Lower leg skin (tissue), 4 donors: ENCODE data around the gene FBXL14. TPM values are rescaled to one million over a fixed set of nuclear protein-coding genes. Genes with fewer than 3 reads are reported as not detected.
A peak's percentile ranks its signal among the peaks of the same experiment; 100 is the strongest.

ENCODE experiments used
- DNase-seq, 2 donors: peaks; one replicate each; pipeline ENCODE4 v3.0.0-alpha.2; 2019; ENCODE audit warnings: low spot score in 2 of 2
- H3K4me3 ChIP-seq: fragments of 200-600 bp; sonication (generic); 2 replicates; pipeline ENCODE4 v1.5.1; 2017; ENCODE audit warnings: mild to moderate bottlenecking, low read depth; ENCODE audit not compliant: poor library complexity, severe bottlenecking
- POLR2A ChIP-seq, 2 donors: fragments of 450-650 bp; IDR thresholded peaks; one replicate each; pipeline ENCODE4 v1.6.1; 2016 to 2017; ENCODE audit warnings: antibody characterized with exemption in 2 of 2, mild to moderate bottlenecking in 1 of 2, moderate library complexity in 1 of 2
- WGBS, 2 donors: methylation state at CpG; one replicate each; pipeline ENCODE4 v1.1.5; 2018; 5-methylcytosine and 5-hydroxymethylcytosine counted together
- intact Hi-C: fragments of 100-400 bp; cut with DNase I; formaldehyde crosslinking; loops from one replicate; pipeline ENCODE4 v1.15.0; 2023; ENCODE audit warnings: low total_unique reads
- total RNA-seq, 4 donors: library from RNA; depleted of rRNA; stranded (reverse); fragments of >200 nt; gene quantifications; one replicate each; pipeline ENCODE4 v1.1.0, GENCODE V29; 2016
- TF ChIP-seq, protein P1 (sequence below), 3 donors: fragments of 450-650 bp; IDR thresholded peaks; one replicate each; pipeline ENCODE4 v1.5.1; 2016; ENCODE audit warnings: antibody characterized with exemption in 3 of 3, mild to moderate bottlenecking in 3 of 3, moderate library complexity in 2 of 3

FBXL14 gene, protein sequence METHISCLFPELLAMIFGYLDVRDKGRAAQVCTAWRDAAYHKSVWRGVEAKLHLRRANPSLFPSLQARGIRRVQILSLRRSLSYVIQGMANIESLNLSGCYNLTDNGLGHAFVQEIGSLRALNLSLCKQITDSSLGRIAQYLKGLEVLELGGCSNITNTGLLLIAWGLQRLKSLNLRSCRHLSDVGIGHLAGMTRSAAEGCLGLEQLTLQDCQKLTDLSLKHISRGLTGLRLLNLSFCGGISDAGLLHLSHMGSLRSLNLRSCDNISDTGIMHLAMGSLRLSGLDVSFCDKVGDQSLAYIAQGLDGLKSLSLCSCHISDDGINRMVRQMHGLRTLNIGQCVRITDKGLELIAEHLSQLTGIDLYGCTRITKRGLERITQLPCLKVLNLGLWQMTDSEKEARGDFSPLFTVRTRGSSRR
- total RNA-seq = 10 to 100 TPM in 2 of 4 donors, 1 to 10 TPM in 2; 9.3 to 12.8 (median 10.9) TPM

DNA sequence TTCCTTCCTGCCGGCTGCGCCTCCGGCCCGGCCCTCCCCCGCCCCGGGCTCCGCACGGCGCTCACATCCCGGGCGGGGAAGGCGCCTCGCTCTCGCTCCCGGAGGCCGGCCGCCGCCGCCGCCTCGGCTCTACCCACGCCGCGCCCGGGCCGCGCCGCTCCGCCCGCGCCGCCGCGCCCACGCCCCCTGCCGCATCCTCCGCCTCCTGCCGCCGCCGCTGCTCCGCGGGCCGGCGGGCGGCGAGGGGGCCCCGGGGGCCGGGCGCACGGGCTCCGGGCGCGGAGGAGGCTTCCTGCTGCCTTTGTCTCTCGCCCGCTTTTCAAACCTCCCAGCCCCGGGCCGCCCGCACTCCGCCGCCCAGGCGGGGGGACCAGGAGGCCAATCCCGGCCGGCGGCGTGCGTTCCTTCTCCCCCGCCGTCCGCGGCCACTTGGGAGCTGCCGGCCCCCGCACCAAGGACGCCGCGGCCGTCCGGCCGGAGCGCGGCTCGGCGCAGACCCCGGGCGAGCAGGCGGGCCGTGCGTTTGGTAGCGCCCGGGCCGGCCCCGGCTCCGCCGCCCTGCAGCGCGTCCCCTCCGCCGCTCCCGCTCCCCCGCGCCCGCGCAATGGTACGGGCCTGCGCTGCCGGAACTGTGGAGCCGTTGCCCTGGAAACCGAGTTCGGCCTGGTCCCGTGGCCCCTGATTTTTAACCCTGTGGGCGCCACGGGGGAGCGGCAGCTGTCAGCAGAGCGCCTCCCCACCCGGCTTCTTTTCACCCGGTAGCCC is at the start of gene FBXL14:
TSS of gene FBXL14 (minus strand) at position 321 of the 765 bp plus-strand sequence. CDS start 515 bp downstream, outside the sequence.
- TF ChIP-seq, protein P1, sequence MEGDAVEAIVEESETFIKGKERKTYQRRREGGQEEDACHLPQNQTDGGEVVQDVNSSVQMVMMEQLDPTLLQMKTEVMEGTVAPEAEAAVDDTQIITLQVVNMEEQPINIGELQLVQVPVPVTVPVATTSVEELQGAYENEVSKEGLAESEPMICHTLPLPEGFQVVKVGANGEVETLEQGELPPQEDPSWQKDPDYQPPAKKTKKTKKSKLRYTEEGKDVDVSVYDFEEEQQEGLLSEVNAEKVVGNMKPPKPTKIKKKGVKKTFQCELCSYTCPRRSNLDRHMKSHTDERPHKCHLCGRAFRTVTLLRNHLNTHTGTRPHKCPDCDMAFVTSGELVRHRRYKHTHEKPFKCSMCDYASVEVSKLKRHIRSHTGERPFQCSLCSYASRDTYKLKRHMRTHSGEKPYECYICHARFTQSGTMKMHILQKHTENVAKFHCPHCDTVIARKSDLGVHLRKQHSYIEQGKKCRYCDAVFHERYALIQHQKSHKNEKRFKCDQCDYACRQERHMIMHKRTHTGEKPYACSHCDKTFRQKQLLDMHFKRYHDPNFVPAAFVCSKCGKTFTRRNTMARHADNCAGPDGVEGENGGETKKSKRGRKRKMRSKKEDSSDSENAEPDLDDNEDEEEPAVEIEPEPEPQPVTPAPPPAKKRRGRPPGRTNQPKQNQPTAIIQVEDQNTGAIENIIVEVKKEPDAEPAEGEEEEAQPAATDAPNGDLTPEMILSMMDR (IDR thresholded peaks at IDR 0.05) = no peak
- no peak for TF ChIP-seq POLR2A (IDR thresholded peaks at IDR 0.05)
- intact Hi-C loops = loop anchor here (5.0 kb wide), 1 partner anchor 477 kb away; no protein-coding TSS in a partner anchor
- DNase-seq = peak; percentile 84 to 97
- 0 to 1% methylated on average over 7 to 76 of the region's 115 CpGs for WGBS, 2 donors
- H3K4me3 ChIP-seq = peak within 1 kb of the TSS; percentile 75

DNA sequence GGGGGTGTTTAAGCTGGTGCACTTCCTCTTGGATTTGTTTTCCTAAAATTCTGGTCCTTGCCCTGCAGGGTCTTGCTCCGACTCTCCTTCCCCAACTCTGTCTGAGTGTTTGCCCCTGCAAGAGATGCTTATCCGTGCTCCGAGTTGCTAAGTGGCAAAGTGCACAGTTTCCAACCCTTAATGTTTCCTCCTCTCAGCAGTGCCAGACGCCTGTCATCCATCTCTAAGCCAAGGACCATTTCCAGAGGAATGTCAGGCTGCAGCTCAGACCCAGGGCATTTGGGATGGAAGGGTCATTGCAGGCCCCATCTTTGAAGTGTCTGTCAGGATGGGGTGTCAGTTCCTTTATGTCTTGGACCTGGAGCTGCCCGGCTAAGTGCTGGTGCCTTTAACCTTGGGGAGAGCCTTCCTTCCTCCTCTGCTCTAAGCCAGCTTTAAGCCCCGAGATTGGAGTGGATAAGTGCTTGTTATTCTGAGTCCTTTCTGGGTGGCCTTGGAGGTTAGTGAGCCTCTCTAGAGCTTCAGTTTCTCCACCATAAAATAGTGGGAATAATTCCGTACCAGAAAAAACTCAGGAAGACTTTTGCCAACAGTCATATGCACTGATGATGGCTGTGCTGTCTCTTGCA is 49.6 kb upstream of the FBXL14 start:
- intact Hi-C loops = no loop called here
- WGBS, 2 donors = 58 to 62% methylated on average over 7 of the region's 7 CpGs
- H3K4me3 ChIP-seq = no peak overlapping the region
- TF ChIP-seq POLR2A (IDR thresholded peaks at IDR 0.05) = no peak
- TF ChIP-seq, protein P1 (IDR thresholded peaks at IDR 0.05) = no peak
- no peak for DNase-seq

DNA sequence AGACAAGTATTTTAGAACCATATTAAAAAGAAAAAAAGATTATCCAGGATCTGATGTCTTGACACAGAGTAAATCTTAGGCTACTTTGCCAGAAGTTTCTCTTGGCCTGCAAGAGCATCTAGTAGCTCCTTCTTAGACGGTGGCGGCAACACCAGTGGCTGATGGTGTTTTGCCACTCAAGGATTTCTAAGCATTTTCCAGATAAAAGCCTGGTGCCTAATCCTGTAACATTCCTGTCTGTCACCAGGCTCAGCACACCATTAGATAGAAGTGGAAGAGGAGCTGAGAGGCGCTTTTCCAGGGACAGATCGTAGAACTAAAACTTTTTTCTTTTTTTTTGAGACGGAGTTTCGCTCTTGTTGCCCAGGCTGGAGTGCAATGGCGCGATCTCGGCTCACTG is 48.7 kb upstream of the FBXL14 start:
- intact Hi-C loops = no loop called here
- TF ChIP-seq, protein P1 (IDR thresholded peaks at IDR 0.05) = no peak
- no peak for TF ChIP-seq POLR2A (IDR thresholded peaks at IDR 0.05)
- 87 to 92% methylated on average over 9 of the region's 9 CpGs for WGBS, 2 donors
- DNase-seq = no peak
- H3K4me3 ChIP-seq = no peak overlapping the region

DNA sequence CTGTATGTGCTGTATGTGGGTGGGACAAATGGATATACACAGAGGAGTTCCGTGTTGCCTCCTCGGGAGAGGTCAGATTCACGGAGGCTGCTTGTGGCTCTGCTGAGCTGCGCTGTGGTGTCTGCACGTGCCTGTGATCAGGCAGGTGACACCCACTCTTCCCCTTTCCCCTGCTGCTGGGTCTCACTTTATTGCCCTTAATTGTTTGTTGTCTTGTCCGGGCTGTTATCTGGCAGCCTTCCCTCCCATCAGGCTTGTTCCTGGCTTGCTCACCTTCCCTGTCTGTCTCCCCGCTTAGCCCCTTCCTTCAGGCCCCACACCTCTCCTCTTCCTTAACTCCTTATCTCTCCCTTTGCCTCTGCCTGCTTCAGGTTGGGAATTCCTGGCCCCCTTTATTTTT is 48.1 kb upstream of the FBXL14 start:
- H3K4me3 ChIP-seq = no peak overlapping the region
- intact Hi-C loops = no loop called here
- 73 to 81% methylated on average over 7 of the region's 7 CpGs for WGBS, 2 donors
- DNase-seq = no peak
- TF ChIP-seq, protein P1 (IDR thresholded peaks at IDR 0.05) = no peak
- TF ChIP-seq POLR2A (IDR thresholded peaks at IDR 0.05) = no peak

DNA sequence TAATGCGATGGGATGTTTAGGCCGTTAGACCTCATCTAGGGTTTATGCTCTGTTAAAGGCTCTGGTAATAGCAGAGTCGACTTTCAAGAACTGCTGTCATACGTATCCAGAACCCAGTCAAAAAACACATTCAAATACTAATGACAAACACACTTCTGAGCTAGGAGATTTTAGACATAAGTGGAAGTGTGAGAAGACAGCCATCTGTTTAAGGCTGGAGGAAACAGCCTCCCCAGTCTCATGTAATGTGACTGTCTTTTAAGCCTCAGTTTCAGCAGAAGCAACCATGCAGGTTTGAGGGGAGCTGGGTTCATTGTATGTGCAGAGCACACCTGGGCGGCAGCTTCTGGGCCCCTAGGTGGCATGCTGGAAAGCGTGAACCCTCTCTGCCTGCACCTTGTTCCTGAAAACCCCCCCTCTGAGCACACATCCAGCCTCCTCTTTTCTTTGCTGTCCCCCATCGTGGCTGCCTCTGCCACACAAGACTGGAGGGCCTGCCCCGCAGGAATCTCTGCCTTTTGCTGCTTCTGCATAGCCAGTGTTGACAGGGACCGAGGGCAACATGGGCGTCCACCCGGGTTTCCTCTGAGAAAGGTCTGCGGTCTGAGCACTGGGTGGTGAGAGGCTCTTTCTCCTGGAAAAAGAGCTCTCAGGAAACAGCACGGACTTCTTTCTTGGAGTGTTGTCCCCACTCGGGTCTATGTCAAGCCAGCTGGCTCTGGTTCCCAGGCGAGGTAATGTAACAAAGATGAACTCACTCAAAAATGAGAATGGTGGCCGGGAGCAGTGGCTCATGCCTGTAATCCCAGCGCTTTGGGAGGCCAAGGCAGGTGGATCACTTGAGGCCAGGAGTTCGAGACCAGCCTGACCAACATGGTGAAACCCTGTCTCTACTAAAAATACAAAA is 46.2 kb upstream of the FBXL14 start:
- DNase-seq = no peak
- WGBS, 2 donors = 82 to 84% methylated on average over 18 of the region's 18 CpGs
- intact Hi-C loops = no loop called here
- no peak overlapping the region for H3K4me3 ChIP-seq
- no peak for TF ChIP-seq POLR2A (IDR thresholded peaks at IDR 0.05)
- TF ChIP-seq, protein P1 (IDR thresholded peaks at IDR 0.05) = no peak
